Naive B cell (primary cell): Measurements from ENCODE around the gene CPLX4. TPM values are rescaled to one million over a fixed set of nuclear protein-coding genes. Genes with fewer than 3 reads are reported as not detected.
A peak's percentile ranks its signal among the peaks of the same experiment; 100 is the strongest.

Experiments
- ATAC-seq, 2 donors: fragments of 150-1000 bp; cut with Tn5 transposase; 2 replicates each; pipeline ENCODE4 v1.10.0; 2021; ENCODE audit warnings: low read depth in 2 of 2, mild to moderate bottlenecking in 2 of 2, moderate library complexity in 2 of 2
- DNase-seq: peaks from one replicate; pipeline ENCODE4 v3.0.0; 2022
- H3K27ac Mint-ChIP-seq, 6 donors: one replicate each; pipeline ENCODE4 v1.8.0; 2020 to 2022; ENCODE audit warnings: mild to moderate bottlenecking in 6 of 6, mixed read lengths in 6 of 6, moderate library complexity in 5 of 6, inconsistent platforms in 2 of 6
- H3K27me3 Mint-ChIP-seq, 3 donors: one replicate each; pipeline ENCODE4 v1.8.0; 2021 to 2022; ENCODE audit warnings: mixed read lengths in 3 of 3, mild to moderate bottlenecking in 1 of 3
- H3K36me3 Mint-ChIP-seq, 2 donors: one replicate each; pipeline ENCODE4 v1.8.0; 2020 to 2022; ENCODE audit warnings: mixed read lengths in 2 of 2, inconsistent platforms in 1 of 2, mild to moderate bottlenecking in 1 of 2
- H3K4me1 Mint-ChIP-seq, 3 donors: one replicate each; pipeline ENCODE4 v1.8.0; 2020 to 2022; ENCODE audit warnings: mixed read lengths in 3 of 3, inconsistent platforms in 1 of 3, mild to moderate bottlenecking in 1 of 3, moderate library complexity in 1 of 3
- H3K4me3 Mint-ChIP-seq, 8 donors: one replicate each; pipeline ENCODE4 v1.8.0; 2020 to 2022; ENCODE audit warnings: mild to moderate bottlenecking in 8 of 8, mixed read lengths in 8 of 8, moderate library complexity in 8 of 8, inconsistent platforms in 2 of 8
- H3K9me3 Mint-ChIP-seq, 7 donors: one replicate each; pipeline ENCODE4 v1.8.0; 2020 to 2022; ENCODE audit warnings: mixed read lengths in 7 of 7, mild to moderate bottlenecking in 5 of 7, inconsistent platforms in 2 of 7, moderate library complexity in 1 of 7
- polyA plus RNA-seq, 6 donors: library from polyadenylated mRNA; unstranded; fragments of 300-500 nt; fragmentation: Illumina TruSeq; gene quantifications; one replicate each; pipeline ENCODE4 v1.2.3, GENCODE V29; 2021; ENCODE audit warnings: low read depth in 6 of 6

CPLX4 gene
- not detected for polyA plus RNA-seq

GRCh38 chr18:59318460-59319050 is at the start of gene CPLX4:
CPLX4 (minus strand) TSS chr18:59318649; CDS start chr18:59318462, 187 bp downstream.
- Mint-ChIP-seq H3K27ac (no peak within 1 kb of the TSS), H3K36me3 (peaks cover 0 to 4% of the 10 kb centered on the region in 2 donors), H3K4me1 (no peaks in the 10 kb centered on the region), H3K4me3 (no peak within 1 kb of the TSS), H3K9me3 (no peaks in the 10 kb centered on the region), H3K27me3 (peaks cover 13 to 24% (median 22%) of the 10 kb centered on the region in 3 donors)
- ATAC-seq (no peak), DNase-seq (no peak)

DNA sequence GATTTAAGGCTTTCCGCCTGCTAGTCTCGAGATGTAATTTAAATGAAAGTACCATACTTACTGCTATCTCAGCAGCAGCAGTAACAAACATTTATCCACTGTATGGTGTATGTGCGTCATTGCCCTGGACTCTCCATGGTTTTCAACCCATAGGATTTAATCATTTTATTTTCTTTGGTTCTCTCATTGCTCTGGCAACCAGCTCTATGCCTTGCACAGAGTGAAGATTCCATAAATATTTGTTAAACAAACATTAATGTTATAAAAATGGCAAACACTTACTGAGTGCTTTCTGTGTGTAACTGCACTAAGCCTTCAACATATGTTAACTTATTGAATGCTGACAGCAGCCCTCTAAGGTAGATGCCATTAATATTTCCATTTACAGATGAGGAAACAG is 41.9 kb upstream of the CPLX4 start:
- ATAC-seq, result no peak
- no peaks in the 10 kb centered on the region for H3K9me3 Mint-ChIP-seq
- H3K4me1 Mint-ChIP-seq, result peaks cover 22 to 31% (median 23%) of the 10 kb centered on the region in 3 donors
- H3K27me3 Mint-ChIP-seq, result peaks cover 5 to 8% (median 6%) of the 10 kb centered on the region in 3 donors
- H3K36me3 Mint-ChIP-seq, result no peaks in the 10 kb centered on the region
- H3K27ac Mint-ChIP-seq, result no peak overlapping the region
- peak overlapping the region in 5 of 8 donors; percentile 84 to 100 (median 91) for H3K4me3 Mint-ChIP-seq
- no peak for DNase-seq

GRCh38 chr18:59359576-59359952 is 41.1 kb upstream of the CPLX4 start:
- H3K9me3 Mint-ChIP-seq, result no peaks in the 10 kb centered on the region
- peaks cover 22 to 31% (median 23%) of the 10 kb centered on the region in 3 donors for H3K4me1 Mint-ChIP-seq
- H3K27me3 Mint-ChIP-seq, result peaks cover 5 to 8% (median 6%) of the 10 kb centered on the region in 3 donors
- H3K36me3 Mint-ChIP-seq, result peaks cover 0 to 3% of the 10 kb centered on the region in 2 donors
- ATAC-seq, result peak in 1 of 2 donors; percentile 0
- DNase-seq, result no peak
- peak overlapping the region; percentile 84 to 100 (median 93) for H3K4me3 Mint-ChIP-seq
- peak overlapping the region in 3 of 6 donors; percentile 11 to 67 (median 57) for H3K27ac Mint-ChIP-seq

- peaks cover 5 to 8% (median 6%) of the 10 kb centered on the region in 3 donors for H3K27me3 Mint-ChIP-seq
- H3K9me3 Mint-ChIP-seq, result no peaks in the 10 kb centered on the region
- peaks cover 0 to 5% of the 10 kb centered on the region in 2 donors for H3K36me3 Mint-ChIP-seq
- ATAC-seq (peak; percentile 84 to 89), DNase-seq (peak; percentile 84)
- peak within 1 kb of the TSS; percentile 80 to 95 (median 90) for H3K27ac Mint-ChIP-seq
- H3K4me1 Mint-ChIP-seq, result peaks cover 22 to 31% (median 23%) of the 10 kb centered on the region in 3 donors
- H3K4me3 Mint-ChIP-seq, result peak within 1 kb of the TSS; percentile 85 to 100 (median 97)
These were observed 40.5 kb upstream of the CPLX4 start, which contains the start of gene LMAN1 for GRCh38 chr18:59358712-59359575. LMAN1 (minus strand) TSS chr18:59359265; CDS start chr18:59359244, 21 bp downstream.

- peaks cover under 1 to 5% of the 10 kb centered on the region in 2 donors for H3K36me3 Mint-ChIP-seq
- H3K4me1 Mint-ChIP-seq, result peaks cover 22 to 31% (median 23%) of the 10 kb centered on the region in 3 donors
- no peak for DNase-seq
- peaks cover 3 to 5% (median 4%) of the 10 kb centered on the region in 3 donors for H3K27me3 Mint-ChIP-seq
- peak overlapping the region; percentile 80 to 95 (median 90) for H3K27ac Mint-ChIP-seq
- no peaks in the 10 kb centered on the region for H3K9me3 Mint-ChIP-seq
- no peak for ATAC-seq
- H3K4me3 Mint-ChIP-seq, result peak overlapping the region; percentile 85 to 100 (median 97)
These were observed 39.9 kb upstream of the CPLX4 start for GRCh38 chr18:59358414-59358711.

GRCh38 chr18:59357928-59358327 is 39.5 kb upstream of the CPLX4 start:
- DNase-seq (no peak), ATAC-seq (no peak)
- H3K4me3 Mint-ChIP-seq, result peak overlapping the region; percentile 85 to 100 (median 97)
- H3K36me3 Mint-ChIP-seq, result peaks cover 5% of the 10 kb centered on the region in 2 donors
- H3K27ac Mint-ChIP-seq, result peak overlapping the region in 5 of 6 donors; percentile 80 to 95 (median 90)
- peaks cover 22 to 31% (median 23%) of the 10 kb centered on the region in 3 donors for H3K4me1 Mint-ChIP-seq
- H3K27me3 Mint-ChIP-seq, result peaks cover 0 to under 1% (median 0%) of the 10 kb centered on the region in 3 donors
- H3K9me3 Mint-ChIP-seq, result no peaks in the 10 kb centered on the region

- H3K9me3 Mint-ChIP-seq, result no peaks in the 10 kb centered on the region
- no peak overlapping the region for H3K27ac Mint-ChIP-seq
- DNase-seq, result no peak
- H3K4me1 Mint-ChIP-seq, result peaks cover 22 to 24% (median 23%) of the 10 kb centered on the region in 3 donors
- no peaks in the 10 kb centered on the region for H3K27me3 Mint-ChIP-seq
- no peak for ATAC-seq
- H3K4me3 Mint-ChIP-seq, result no peak overlapping the region
- peaks cover 18 to 21% of the 10 kb centered on the region in 2 donors for H3K36me3 Mint-ChIP-seq
These were observed 36.3 kb upstream of the CPLX4 start for GRCh38 chr18:59354731-59355130.

GRCh38 chr18:59353079-59353680 is 34.7 kb upstream of the CPLX4 start:
- no peaks in the 10 kb centered on the region for H3K9me3 Mint-ChIP-seq
- DNase-seq (no peak), ATAC-seq (no peak)
- H3K27ac Mint-ChIP-seq, result no peak overlapping the region
- no peaks in the 10 kb centered on the region for H3K27me3 Mint-ChIP-seq
- peaks cover 18 to 26% of the 10 kb centered on the region in 2 donors for H3K36me3 Mint-ChIP-seq
- H3K4me3 Mint-ChIP-seq, result no peak overlapping the region
- H3K4me1 Mint-ChIP-seq, result peaks cover 16% of the 10 kb centered on the region in 3 donors

GRCh38 chr18:59352250-59352855 is 33.9 kb upstream of the CPLX4 start:
- ATAC-seq (no peak), DNase-seq (no peak)
- H3K27me3 Mint-ChIP-seq, result no peaks in the 10 kb centered on the region
- H3K36me3 Mint-ChIP-seq, result peaks cover 18 to 26% of the 10 kb centered on the region in 2 donors
- H3K4me1 Mint-ChIP-seq, result peaks cover 7 to 9% (median 8%) of the 10 kb centered on the region in 3 donors
- peak overlapping the region in 1 of 8 donors; percentile 38 for H3K4me3 Mint-ChIP-seq
- H3K9me3 Mint-ChIP-seq, result no peaks in the 10 kb centered on the region
- peak overlapping the region in 3 of 6 donors; percentile 22 to 87 (median 75) for H3K27ac Mint-ChIP-seq

DNA sequence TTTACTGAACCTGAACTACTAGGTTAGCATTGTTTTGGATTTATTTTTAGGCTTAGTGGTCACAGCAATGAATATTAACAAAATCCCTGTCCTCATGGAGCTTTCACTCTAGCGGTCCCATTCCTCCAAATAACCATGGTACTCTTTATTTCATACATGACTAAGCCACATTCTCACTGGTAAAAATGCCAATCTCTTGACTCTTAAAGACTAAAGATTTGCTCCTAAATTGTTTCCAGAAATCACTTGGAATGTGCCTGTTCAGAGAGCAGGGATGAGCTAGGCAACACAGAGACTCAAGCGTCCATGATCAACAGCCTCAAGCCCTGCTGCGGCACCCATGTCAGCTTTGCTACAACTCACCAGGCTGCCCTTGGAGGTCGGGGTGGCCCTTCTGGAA is 27.1 kb upstream of the CPLX4 start:
- no peak for DNase-seq
- no peak for ATAC-seq
- peaks cover 0 to 17% (median 0%) of the 10 kb centered on the region in 3 donors for H3K4me1 Mint-ChIP-seq
- H3K4me3 Mint-ChIP-seq, result no peak overlapping the region
- H3K9me3 Mint-ChIP-seq, result peaks cover 12 to 28% (median 15%) of the 10 kb centered on the region in 7 donors
- H3K36me3 Mint-ChIP-seq, result peaks cover 56 to 58% of the 10 kb centered on the region in 2 donors
- no peaks in the 10 kb centered on the region for H3K27me3 Mint-ChIP-seq
- no peak overlapping the region for H3K27ac Mint-ChIP-seq

GRCh38 chr18:59344996-59345395 is 26.5 kb upstream of the CPLX4 start:
- H3K4me1 Mint-ChIP-seq, result peaks cover 0 to 17% (median 0%) of the 10 kb centered on the region in 3 donors
- H3K36me3 Mint-ChIP-seq, result peaks cover 62 to 64% of the 10 kb centered on the region in 2 donors
- H3K27me3 Mint-ChIP-seq, result no peaks in the 10 kb centered on the region

DNA sequence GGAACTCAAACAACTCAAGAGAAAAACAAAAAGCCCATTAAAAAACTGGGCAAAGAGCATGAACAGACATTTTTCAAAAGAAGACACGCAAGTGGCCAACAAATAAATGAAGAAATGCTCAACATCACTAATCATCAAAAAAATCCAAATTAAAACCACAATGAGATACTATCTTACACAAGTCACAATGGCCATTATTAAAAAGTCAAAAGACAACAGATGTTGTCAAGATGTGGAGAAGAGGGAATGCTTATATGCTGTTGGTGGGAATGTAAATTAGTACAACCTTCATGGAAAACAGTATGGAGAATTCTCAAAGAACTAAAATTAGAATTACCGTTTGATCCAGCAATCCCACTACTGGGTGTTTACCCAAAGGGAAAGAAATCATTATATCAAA is 25.5 kb upstream of the CPLX4 start:
- Mint-ChIP-seq H3K27ac (no peak overlapping the region), H3K9me3 (peaks cover 14 to 30% (median 23%) of the 10 kb centered on the region in 7 donors), H3K4me1 (peaks cover 0 to 17% (median 0%) of the 10 kb centered on the region in 3 donors), H3K27me3 (no peaks in the 10 kb centered on the region), H3K36me3 (peaks cover 69 to 71% of the 10 kb centered on the region in 2 donors), H3K4me3 (no peak overlapping the region)
- ATAC-seq (no peak), DNase-seq (no peak)

More at GRCh38 chr18:59344996-59345395, 26.5 kb upstream of the CPLX4 start:
- Mint-ChIP-seq H3K4me3 (no peak overlapping the region), H3K9me3 (peaks cover 14 to 29% (median 20%) of the 10 kb centered on the region in 7 donors), H3K27ac (no peak overlapping the region)
- ATAC-seq (no peak), DNase-seq (no peak)

DNA sequence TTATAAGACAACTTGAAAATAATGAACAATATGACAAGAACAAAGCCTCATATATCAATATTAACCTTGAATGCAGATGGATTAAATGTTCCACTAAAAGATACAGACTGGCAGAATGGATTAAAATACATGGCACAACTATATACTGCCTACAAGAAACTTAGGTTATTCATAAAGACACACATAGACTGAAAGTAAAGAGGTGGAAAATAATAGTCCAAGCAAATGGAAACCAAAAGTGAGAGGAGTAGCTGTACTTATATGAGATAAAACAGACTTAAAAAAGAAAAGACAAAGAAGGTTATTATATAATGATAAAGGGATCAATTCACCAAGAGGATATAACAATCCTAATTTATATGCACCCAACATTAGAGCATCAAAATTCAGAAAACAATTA is 22.4 kb upstream of the CPLX4 start:
- ATAC-seq, result no peak
- Mint-ChIP-seq H3K36me3 (peaks cover 79 to 86% of the 10 kb centered on the region in 2 donors), H3K9me3 (peaks cover 14 to 30% (median 23%) of the 10 kb centered on the region in 7 donors), H3K27me3 (no peaks in the 10 kb centered on the region), H3K4me1 (peaks cover 0 to 17% (median 3%) of the 10 kb centered on the region in 3 donors), H3K27ac (no peak overlapping the region), H3K4me3 (no peak overlapping the region)
- DNase-seq, result no peak
